Measurements from ENCODE around the gene AKAP3.

- TF ChIP-seq CTCF (IDR thresholded peaks at IDR 0.05; ENCODE audit: insufficient read depth, low read length, poor library complexity, severe bottlenecking) (no peak), EZH2phosphoT487 (conservative IDR thresholded peaks at IDR 0.05; ENCODE audit: low read length) (no peak)
Measured at GRCh38 chr12:4589941-4590340, 58.9 kb downstream of the AKAP3 start.
